ENCODE data around the gene CNOT8. TPM values are rescaled to one million over a fixed set of nuclear protein-coding genes. Genes with fewer than 3 reads are reported as not detected.

Gene CNOT8
- total RNA-seq, 4 donors from 2014 or later = 25.6 to 40.6 (median 30.5) TPM

- H3K4me1 ChIP-seq = peaks cover 18 to 25% of the 10 kb centered on the region in 2 donors
- no peak overlapping the region for H3K27ac ChIP-seq
- no peaks in the 10 kb centered on the region for H3K27me3 ChIP-seq
- peaks cover 0 to 21% of the 10 kb centered on the region in 2 donors for H3K36me3 ChIP-seq
- intact Hi-C loops (cut with DNase I; ENCODE audit: low total_unique reads) = no loop called here
- no peaks in the 10 kb centered on the region for H3K9me3 ChIP-seq
- DNase-seq (no peak), ATAC-seq (no peak)
- no peak for TF ChIP-seq CTCF (IDR thresholded peaks at IDR 0.05 in 4 of 5, conservative IDR thresholded peaks at IDR 0.05 in 1 of 5)
- TF ChIP-seq POLR2A (IDR thresholded peaks at IDR 0.05) = no peak
- no peak overlapping the region for H3K4me3 ChIP-seq
- in situ Hi-C loops (cut with MboI; ENCODE audit: low sequenced_read_pairs in 4 of 4) = no loop called here
Measured at GRCh38 chr5:154865466-154866184, 7.2 kb downstream of the CNOT8 start.

- Histone ChIP-seq H3K36me3 (peaks cover 0 to 33% of the 10 kb centered on the region in 2 donors), H3K27ac (no peak overlapping the region), H3K4me1 (peaks cover 11 to 15% of the 10 kb centered on the region in 2 donors), H3K4me3 (no peak overlapping the region), H3K9me3 (no peaks in the 10 kb centered on the region), H3K27me3 (no peaks in the 10 kb centered on the region)
- TF ChIP-seq CTCF (IDR thresholded peaks at IDR 0.05 in 4 of 5, conservative IDR thresholded peaks at IDR 0.05 in 1 of 5) (no peak), POLR2A (IDR thresholded peaks at IDR 0.05) (no peak)
- ATAC-seq (no peak), DNase-seq (no peak)
- intact Hi-C loops (cut with DNase I; ENCODE audit: low total_unique reads) (no loop called here), in situ Hi-C loops (cut with MboI; ENCODE audit: low sequenced_read_pairs in 4 of 4) (no loop called here)
Measured at GRCh38 chr5:154866841-154867240, 8.4 kb downstream of the CNOT8 start.

GRCh38 chr5:154868702-154869101 lies 10.3 kb downstream of the CNOT8 start:
- peaks cover 0 to 51% of the 10 kb centered on the region in 2 donors for H3K36me3 ChIP-seq
- peak; percentile 14 to 66 for DNase-seq
- no peaks in the 10 kb centered on the region for H3K9me3 ChIP-seq
- H3K4me3 ChIP-seq = no peak overlapping the region
- H3K27me3 ChIP-seq = no peaks in the 10 kb centered on the region
- ATAC-seq = peak; percentile 40 to 60
- H3K4me1 ChIP-seq = peaks cover 0 to 3% of the 10 kb centered on the region in 2 donors
- intact Hi-C loops (cut with DNase I; ENCODE audit: low total_unique reads) = no loop called here
- no peak for TF ChIP-seq CTCF (IDR thresholded peaks at IDR 0.05 in 4 of 5, conservative IDR thresholded peaks at IDR 0.05 in 1 of 5)
- TF ChIP-seq POLR2A (IDR thresholded peaks at IDR 0.05) = no peak
- in situ Hi-C loops (cut with MboI; ENCODE audit: low sequenced_read_pairs in 4 of 4) = no loop called here
- peak overlapping the region in 2 of 4 donors; percentile 38 to 56 for H3K27ac ChIP-seq

GRCh38 chr5:154871734-154872133 lies 13.3 kb downstream of the CNOT8 start:
- Histone ChIP-seq H3K27ac (peak overlapping the region in 1 of 4 donors; percentile 65), H3K27me3 (no peaks in the 10 kb centered on the region), H3K4me3 (no peak overlapping the region), H3K4me1 (peaks cover 0 to 3% of the 10 kb centered on the region in 2 donors), H3K9me3 (no peaks in the 10 kb centered on the region), H3K36me3 (peaks cover 0 to 66% of the 10 kb centered on the region in 2 donors)
- intact Hi-C loops (cut with DNase I; ENCODE audit: low total_unique reads) = no loop called here
- DNase-seq (no peak), ATAC-seq (no peak)
- in situ Hi-C loops (cut with MboI; ENCODE audit: low sequenced_read_pairs in 4 of 4) = no loop called here
- no peak for TF ChIP-seq CTCF (IDR thresholded peaks at IDR 0.05 in 4 of 5, conservative IDR thresholded peaks at IDR 0.05 in 1 of 5)
- TF ChIP-seq POLR2A (IDR thresholded peaks at IDR 0.05) = no peak
